SH-SY5Y (cell line): ENCODE results near the gene CCDC126.

Source experiments
- GATA2 ChIP-seq: IDR thresholded peaks from 2 replicates; pipeline ENCODE4 v1.6.1; 2011; ENCODE audit warnings: mild to moderate bottlenecking, low read depth, low read length
- GATA3 ChIP-seq: IDR thresholded peaks from 2 replicates; pipeline ENCODE4 v1.6.1; 2011; ENCODE audit warnings: low read depth, mild to moderate bottlenecking, low read length, moderate library complexity

DNA sequence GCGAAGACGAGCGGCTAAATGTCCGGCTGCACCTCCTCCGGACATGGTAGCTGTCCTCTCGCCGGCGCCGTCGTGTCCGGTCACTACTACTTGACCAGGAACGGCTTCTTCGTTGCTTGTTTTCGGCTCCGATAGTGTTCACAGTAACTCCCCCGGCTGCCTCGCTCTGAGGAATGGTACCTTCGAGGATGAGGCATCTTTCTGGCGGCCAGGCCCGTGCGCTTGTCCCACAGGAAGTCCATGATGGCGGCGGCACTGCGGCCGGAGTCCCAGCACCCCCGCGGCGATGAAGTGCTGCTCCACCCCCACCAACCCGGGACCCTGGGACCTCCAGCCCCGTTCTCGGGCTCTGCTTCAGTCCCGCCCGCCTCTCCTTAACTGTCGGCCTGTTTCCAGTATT lies 11.0 kb upstream of the CCDC126 start:
- TF ChIP-seq GATA2, result no peak
- TF ChIP-seq GATA3, result no peak
